H1 (cell line): Measurements from ENCODE around the gene PATE4.

Source experiments
- BCL11A ChIP-seq, 2 experiments: IDR thresholded peaks; one replicate each; pipeline ENCODE4 v1.6.1; 2011; ENCODE audit warnings: low read depth in 2 of 2, low read length in 2 of 2, mild to moderate bottlenecking in 2 of 2
- EZH2 ChIP-seq: fragments of 200-600 bp; sonication (generic); IDR thresholded peaks from 2 replicates; pipeline ENCODE4 v1.7.1; 2012; ENCODE audit warnings: low read depth, mild to moderate bottlenecking, moderate library complexity, low read length, inconsistent platforms; ENCODE audit not compliant: severe bottlenecking
- GTF2F1 ChIP-seq: IDR thresholded peaks from 2 replicates; pipeline ENCODE4 v1.6.1; 2012; ENCODE audit warnings: low read depth, low read length, improper control_type of control experiment, borderline replicate concordance
- JUND ChIP-seq: IDR thresholded peaks from 2 replicates; pipeline ENCODE4 v1.6.1; 2011; ENCODE audit warnings: mild to moderate bottlenecking, improper control_type of control experiment, low read length
- KDM1A ChIP-seq: fragments of 200-600, 300-600 bp; sonication (generic); IDR thresholded peaks from 2 replicates; pipeline ENCODE4 v1.7.1; 2016; ENCODE audit warnings: mild to moderate bottlenecking, low read length, borderline replicate concordance
- POLR2A ChIP-seq, 2 experiments: IDR thresholded peaks; 1 replicate in 1 of 2; 2 replicates in 1 of 2; pipeline ENCODE4 v1.6.1; 2011; ENCODE audit warnings: low read depth in 2 of 2, low read length in 2 of 2, mild to moderate bottlenecking in 2 of 2; ENCODE audit errors: control extremely low read depth in 1 of 2
- POLR2AphosphoS5 ChIP-seq: IDR thresholded peaks from 2 replicates; pipeline ENCODE4 v1.6.1; 2011; ENCODE audit warnings: low read depth, low read length
- SIN3A ChIP-seq, 2 experiments: IDR thresholded peaks in 1 of 2; conservative IDR thresholded peaks in 1 of 2; 2 replicates each; pipeline ENCODE4 v1.6.1; 2011 to 2012; ENCODE audit warnings: low read length in 2 of 2, improper control_type of control experiment in 1 of 2, low read depth in 1 of 2, mild to moderate bottlenecking in 1 of 2
- TEAD4 ChIP-seq: IDR thresholded peaks from 2 replicates; pipeline ENCODE4 v1.6.1; 2012; ENCODE audit warnings: low read depth, low read length, inconsistent platforms, mixed read lengths
- YY1 ChIP-seq: IDR thresholded peaks from 2 replicates; pipeline ENCODE4 v1.6.1; 2011; ENCODE audit warnings: low read depth, mild to moderate bottlenecking, low read length
- TF ChIP-seq, protein P1 (sequence below), 3 experiments: IDR thresholded peaks; 1 replicate in 2 of 3; 2 replicates in 1 of 3; pipeline versions ENCODE4 v1.5.1 to v1.6.1; 2011; ENCODE audit warnings: low read length in 3 of 3, mild to moderate bottlenecking in 3 of 3, inconsistent platforms in 2 of 3, low read depth in 1 of 3, moderate library complexity in 1 of 3; ENCODE audit not compliant: insufficient read depth in 1 of 3; ENCODE audit errors: control extremely low read depth in 1 of 3

GRCh38 chr11:125873881-125874555 is 40.9 kb downstream of the PATE4 start:
- TF ChIP-seq GTF2F1 (no peak), KDM1A (no peak), YY1 (no peak), JUND (no peak), EZH2 (no peak), POLR2A (IDR thresholded peaks at IDR 0.05; ENCODE audit: control extremely low read depth in 1 of 2, low read depth in 2 of 2, low read length in 2 of 2) (no peak), TEAD4 (no peak), BCL11A (IDR thresholded peaks at IDR 0.05; ENCODE audit: low read depth in 2 of 2, low read length in 2 of 2) (no peak), POLR2AphosphoS5 (no peak), SIN3A (conservative IDR thresholded peaks at IDR 0.05 in 1 of 2, IDR thresholded peaks at IDR 0.05 in 1 of 2; ENCODE audit: low read depth in 1 of 2, low read length in 2 of 2) (no peak)
- TF ChIP-seq, protein P1, sequence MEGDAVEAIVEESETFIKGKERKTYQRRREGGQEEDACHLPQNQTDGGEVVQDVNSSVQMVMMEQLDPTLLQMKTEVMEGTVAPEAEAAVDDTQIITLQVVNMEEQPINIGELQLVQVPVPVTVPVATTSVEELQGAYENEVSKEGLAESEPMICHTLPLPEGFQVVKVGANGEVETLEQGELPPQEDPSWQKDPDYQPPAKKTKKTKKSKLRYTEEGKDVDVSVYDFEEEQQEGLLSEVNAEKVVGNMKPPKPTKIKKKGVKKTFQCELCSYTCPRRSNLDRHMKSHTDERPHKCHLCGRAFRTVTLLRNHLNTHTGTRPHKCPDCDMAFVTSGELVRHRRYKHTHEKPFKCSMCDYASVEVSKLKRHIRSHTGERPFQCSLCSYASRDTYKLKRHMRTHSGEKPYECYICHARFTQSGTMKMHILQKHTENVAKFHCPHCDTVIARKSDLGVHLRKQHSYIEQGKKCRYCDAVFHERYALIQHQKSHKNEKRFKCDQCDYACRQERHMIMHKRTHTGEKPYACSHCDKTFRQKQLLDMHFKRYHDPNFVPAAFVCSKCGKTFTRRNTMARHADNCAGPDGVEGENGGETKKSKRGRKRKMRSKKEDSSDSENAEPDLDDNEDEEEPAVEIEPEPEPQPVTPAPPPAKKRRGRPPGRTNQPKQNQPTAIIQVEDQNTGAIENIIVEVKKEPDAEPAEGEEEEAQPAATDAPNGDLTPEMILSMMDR (IDR thresholded peaks at IDR 0.05; ENCODE audit: control extremely low read depth in 1 of 3, insufficient read depth in 1 of 3, low read depth in 1 of 3, low read length in 3 of 3) = no peak
